A549 (cell line): ENCODE measurements around the gene CMTM4.

ENCODE experiments used
- CTCF ChIP-seq: fragments of >200 bp; sonication (Bioruptor Twin); formaldehyde crosslinking; IDR thresholded peaks from 3 replicates; pipeline ENCODE4 v1.5.1; 2016
- KDM1A ChIP-seq: fragments of 200-600 bp; sonication (generic); IDR thresholded peaks from 2 replicates; pipeline ENCODE4 v1.6.1; 2016; ENCODE audit warnings: low read depth, mild to moderate bottlenecking
- RFX5 ChIP-seq: fragments of 450-650 bp; IDR thresholded peaks from 2 replicates; pipeline ENCODE4 v1.7.1; 2014; ENCODE audit warnings: antibody characterized with exemption, mild to moderate bottlenecking, moderate library complexity
- SMC3 ChIP-seq: fragments of >200 bp; sonication (Bioruptor Twin); formaldehyde crosslinking; IDR thresholded peaks from 3 replicates; pipeline ENCODE4 v1.6.1; 2018; ENCODE audit warnings: inconsistent platforms

- TF ChIP-seq KDM1A = no peak
- TF ChIP-seq RFX5 = no peak
- no peak for TF ChIP-seq SMC3
- TF ChIP-seq CTCF = no peak
These were observed 39.3 kb upstream of the CMTM4 start for GRCh38 chr16:66735891-66736290.
